Measurements from ENCODE around the gene LSP1.
"Not testable (repeated sequence)": the region's sequence is repeated elsewhere in the genome, so short reads cannot be mapped to it uniquely, and the experiment has no call there.

The LSP1 gene

DNA sequence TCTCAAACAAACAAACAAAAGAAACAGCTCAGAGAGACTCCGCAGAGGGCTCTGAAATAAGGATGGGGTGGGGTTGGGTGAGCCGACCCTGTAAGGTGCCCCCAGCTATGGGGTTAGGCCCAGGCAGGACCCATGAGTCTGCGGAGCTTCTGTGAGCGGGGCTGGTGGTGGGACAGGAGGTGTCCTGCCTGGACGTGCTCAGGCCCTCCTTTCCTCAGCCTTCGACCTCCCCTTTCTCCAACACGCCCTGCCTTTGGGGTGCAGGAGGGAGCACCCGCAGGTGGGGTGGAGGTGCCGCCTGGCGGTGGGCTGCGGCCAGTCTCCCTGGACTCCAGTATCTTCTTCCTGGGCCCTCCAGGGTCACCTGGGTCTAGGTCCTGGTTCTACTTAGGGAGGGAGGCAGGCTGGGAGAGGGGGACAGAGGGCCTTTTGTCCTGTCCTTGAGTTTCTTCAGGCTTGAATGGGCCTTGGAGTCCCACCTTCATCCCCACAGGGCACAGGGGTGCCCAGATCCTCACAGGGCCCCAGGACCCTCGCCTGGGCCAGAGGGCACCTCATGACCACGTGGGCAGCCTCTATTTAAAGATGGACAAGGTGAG lies 26.6 kb downstream of the LSP1 start:
- no peak for FAIRE-seq

DNA sequence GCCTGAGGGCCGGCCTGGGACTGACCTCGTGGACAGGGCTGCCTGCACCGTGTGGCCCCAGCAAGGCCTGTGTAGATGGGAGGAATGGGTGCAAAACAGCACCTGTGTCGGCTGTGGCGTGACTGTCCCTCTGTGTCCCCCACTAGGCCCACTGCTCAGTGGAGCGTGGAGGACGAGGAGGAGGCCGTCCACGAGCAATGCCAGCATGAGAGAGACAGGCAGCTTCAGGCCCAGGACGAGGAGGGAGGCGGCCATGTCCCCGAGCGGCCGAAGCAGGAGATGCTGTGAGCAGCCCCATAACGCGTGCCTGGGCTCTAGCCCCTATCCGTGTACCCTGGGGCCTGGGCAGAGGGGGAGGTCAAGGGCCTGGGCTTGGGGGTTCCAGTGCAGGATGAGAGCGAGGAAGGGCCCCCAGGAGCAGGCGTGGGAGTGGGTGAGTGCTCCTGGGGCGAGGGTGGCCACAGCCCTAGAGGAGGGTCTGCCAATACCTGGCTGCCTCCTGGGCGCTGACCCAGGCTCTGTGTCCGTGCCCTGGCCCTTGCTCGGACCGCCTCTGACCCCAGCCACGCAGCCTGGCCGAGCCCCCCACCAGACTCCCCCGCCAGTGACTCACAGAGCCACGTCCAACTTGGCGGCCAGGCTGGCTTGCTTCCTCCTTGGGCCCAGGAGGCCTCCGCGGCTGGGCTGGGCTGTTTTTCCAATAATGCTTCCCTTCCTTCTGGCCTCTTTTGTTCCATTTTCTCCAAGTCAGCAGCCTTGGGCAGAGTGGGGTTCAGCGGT lies 27.2 kb downstream of the LSP1 start:
- FAIRE-seq: no peak

GRCh38 chr11:1880746-1881441 lies 28.0 kb downstream of the LSP1 start:
- no peak for FAIRE-seq

DNA sequence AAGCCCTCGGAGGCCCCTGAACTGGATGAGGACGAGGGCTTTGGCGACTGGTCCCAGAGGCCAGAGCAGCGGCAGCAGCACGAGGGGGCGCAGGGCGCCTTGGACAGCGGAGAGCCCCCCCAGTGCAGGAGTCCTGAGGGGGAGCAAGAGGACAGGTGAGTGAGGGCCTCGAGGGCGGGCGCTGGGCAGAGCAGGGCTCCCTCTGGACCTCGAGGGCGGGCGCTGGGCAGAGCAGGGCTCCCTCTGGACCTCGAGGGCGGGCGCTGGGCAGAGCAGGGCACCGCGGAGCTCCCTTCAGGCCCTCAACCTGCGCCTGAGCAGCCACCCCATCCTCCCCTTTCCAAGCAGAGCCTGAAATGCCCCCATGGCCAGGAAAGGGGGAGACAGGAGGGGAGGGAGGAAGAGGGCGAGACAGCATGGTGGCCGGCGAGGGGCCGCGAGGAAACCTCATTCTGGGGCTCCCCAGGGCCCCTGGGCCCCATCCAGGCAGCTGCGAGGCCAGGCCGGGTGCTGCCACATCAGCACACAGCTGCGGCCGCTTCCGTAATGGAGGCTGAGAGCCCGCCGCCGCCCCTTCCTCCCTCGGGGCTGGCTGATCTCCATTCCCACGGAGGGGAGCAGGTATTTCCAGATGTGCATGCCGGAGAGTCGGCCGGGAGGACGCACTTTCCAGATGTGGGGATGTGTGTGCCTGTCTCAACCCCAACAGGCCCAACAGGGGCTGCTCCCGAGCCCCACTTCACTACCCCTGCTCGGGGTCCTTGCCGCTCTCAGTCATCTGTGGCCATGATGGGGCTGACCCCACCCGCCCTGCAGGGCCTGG lies 28.8 kb downstream of the LSP1 start:
- FAIRE-seq: no peak

DNA sequence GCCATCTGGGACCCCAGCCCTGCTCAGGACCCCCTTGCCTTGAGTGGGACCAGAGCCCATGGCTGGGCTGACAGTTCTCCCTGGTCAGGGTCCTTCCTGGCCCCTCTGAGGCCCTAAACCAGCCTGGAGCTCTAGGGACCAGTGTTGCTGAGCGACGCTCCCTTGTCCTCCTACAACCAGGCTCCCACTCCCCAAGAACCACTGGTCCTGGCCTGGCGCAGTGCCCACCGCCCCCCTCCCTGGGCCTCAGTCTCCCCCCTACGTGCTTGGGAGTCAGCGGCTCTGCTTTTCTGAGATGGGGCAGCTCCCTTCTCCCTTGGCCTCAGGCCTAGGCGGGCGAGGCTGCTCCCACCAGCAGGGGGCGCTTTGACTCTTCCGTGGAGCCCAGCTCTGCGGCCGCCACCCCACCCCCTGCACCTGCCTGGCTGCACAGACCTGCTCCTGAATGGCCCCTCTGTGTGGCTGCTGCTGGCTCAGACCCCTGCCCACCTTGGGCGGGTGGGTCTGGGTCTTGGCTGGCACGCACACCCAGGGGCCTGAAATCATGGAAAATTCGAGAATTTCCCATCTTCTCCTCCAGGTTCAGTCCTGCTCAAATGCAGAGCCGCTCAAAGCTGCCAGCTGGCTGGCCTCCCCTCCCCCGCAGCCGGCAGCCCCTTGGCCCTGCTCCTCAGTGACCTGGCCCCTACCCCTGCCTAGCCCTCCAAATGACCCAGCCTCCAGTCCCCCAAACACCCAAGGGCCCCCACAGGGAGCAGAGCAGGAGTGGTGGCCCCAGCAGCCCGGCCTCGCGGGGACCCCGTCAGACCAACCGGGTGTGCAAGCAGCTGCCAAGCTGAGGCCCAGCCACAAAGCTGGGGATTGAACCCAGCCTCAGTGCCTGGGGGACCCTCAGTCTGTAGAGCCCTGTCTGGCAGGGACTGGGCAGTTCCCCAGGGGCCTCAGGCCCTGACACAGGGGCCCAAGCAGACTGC lies 29.7 kb downstream of the LSP1 start:
- FAIRE-seq: no peak

- no peak for FAIRE-seq
These were observed 30.7 kb downstream of the LSP1 start for GRCh38 chr11:1883346-1884302.

GRCh38 chr11:1884303-1884700 lies 31.4 kb downstream of the LSP1 start:
- no peak for FAIRE-seq

- not testable (repeated sequence) for FAIRE-seq
These were observed 33.7 kb downstream of the LSP1 start for GRCh38 chr11:1886551-1886950.

DNA sequence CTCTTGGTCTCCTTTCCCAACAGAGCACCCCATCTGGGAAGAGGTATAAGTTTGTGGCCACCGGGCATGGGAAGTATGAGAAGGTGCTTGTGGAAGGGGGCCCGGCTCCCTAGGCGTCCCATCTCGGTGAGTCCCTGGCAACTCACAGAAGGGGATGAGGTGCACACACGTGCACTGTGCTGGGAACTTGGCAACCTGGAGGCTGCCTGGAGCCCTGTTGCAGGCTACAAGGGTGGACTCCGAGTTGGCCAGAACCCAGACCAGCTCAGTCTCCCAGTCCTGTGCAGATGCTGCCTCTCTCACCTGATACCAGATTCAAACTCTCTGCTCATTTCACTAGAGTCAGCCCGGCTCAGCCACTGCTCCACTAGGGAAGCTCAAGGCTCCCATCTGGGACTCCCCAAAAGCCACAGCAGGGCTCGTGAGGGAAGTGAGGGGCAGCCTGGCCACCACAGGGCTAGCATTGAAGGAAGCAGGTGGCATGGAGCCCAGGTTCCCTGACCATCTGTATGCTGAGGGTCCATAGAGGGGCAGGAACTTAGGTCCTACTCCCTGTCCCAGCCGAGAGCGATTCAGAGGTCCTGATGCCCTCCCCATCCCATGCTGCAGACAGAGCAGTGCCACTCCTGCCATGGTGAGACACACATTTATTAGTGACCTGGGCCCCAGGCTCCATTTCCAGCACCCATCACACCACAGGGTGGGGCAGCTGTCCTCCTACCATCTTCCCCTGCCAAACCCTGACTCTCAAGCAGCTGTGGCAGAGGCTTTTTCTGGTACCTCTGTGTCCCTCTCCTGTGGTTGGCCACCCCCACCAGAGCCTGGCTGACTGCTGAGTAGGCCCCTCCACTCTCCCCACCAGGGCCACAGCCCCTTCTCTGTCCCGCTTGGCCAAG lies 34.8 kb downstream of the LSP1 start:
- no peak for FAIRE-seq

GRCh38 chr11:1888347-1888753 lies 35.5 kb downstream of the LSP1 start:
- FAIRE-seq: no peak

GRCh38 chr11:1888811-1889210 lies 35.9 kb downstream of the LSP1 start:
- no peak for FAIRE-seq

DNA sequence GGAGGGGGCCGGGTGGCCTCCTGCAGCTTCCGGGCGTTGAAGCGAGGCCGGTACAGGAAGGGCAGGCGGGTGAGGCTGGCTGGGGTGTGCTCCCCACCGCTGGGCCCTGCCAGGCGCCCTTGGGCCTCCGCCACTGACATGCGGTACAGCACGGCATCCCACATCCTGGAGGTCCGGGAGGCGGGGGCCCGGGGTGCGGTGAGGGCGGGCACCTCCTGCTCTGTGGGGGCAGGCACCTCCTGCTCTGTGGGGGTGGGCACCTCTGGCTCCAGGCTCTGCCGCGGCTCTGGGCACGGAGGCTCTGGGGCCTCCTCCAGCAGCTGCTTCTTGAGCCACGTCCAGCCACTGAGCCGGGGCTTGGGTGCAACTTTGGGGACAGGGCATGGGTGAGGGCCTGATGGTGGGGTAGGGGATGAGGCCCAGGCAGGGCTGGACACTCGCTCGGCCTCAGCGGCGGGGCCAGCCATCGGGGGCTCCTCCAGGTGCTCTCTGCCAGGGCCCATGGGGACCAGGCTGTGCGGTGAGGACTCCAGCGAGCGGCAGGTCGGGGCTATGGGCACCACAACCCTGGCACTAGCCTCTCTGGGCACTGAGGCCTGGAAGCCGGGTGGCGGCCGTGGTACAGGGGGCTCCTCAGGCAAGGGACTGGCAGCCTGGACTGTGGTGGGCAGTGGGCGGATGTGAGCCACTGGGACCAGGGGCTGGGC lies 36.5 kb downstream of the LSP1 start:
- no peak for FAIRE-seq

GRCh38 chr11:1889941-1890855 lies 37.3 kb downstream of the LSP1 start:
- no peak for FAIRE-seq

- FAIRE-seq: no peak
These were observed 38.3 kb downstream of the LSP1 start for GRCh38 chr11:1890856-1891830.

DNA sequence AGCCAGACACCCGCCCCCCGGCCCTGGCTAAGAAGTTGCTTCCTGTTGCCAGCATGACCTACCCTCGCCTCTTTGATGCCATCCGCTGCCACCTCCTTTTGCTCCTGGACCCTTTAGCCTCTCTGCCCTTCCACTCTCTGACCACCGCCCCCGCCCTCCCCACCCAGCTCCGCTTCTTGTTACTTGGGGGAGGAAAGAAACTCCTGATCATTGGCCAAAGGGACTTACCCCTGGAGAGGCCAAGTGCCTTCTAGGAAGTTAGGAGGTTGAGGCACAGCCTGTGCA lies 38.9 kb downstream of the LSP1 start, which contains the start of gene PRR33:
Gene PRR33, minus strand, starts transcription at position 65 of the 285 bp plus-strand sequence. CDS start 1,311 bp downstream, outside the sequence.
- FAIRE-seq: no peak

- FAIRE-seq: no peak
These were observed 39.2 kb downstream of the LSP1 start for GRCh38 chr11:1892116-1892515.

DNA sequence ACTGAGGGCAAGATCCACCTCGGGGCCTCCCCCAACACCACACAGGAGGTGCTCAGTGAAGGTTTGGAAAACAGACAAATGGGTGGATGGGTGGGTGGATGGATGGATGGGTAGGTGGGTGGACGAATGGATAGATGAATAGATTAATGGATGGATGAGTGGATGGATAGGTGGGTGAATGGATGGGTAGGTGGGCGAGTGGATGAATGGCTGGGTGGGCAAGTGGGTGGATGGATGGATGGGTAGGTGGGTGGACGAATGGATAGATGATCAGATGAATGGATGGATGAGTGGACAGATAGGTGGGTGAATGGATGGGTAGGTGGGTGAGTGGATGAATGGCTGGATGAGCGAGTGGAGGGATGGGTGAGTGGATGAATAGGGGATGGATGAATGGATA lies 39.7 kb downstream of the LSP1 start:
- FAIRE-seq: no peak
